ENCODE measurements around the gene FRMD3.

FRMD3 gene

DNA sequence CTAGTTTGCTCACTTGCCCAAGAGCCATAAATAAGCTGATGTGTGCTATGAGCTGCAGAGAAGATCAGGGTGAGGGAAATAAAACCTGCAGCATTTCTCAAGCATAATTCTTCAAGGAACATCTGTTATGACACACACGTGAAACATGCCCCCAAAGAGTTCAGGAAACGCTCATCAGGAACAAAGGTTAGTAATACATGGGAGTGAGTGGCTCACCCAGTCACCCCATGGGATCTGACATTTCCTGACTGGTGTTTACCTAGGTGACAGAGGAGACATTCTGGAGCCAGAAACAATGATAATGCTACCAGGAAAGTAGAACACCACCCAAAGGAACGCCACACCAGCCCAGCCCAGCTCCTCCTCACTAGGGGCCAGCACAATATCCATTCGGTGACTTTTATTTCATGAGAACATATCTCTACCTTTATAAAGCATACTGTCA is 66.0 kb downstream of the FRMD3 start:
- DNase-seq: no peak

DNA sequence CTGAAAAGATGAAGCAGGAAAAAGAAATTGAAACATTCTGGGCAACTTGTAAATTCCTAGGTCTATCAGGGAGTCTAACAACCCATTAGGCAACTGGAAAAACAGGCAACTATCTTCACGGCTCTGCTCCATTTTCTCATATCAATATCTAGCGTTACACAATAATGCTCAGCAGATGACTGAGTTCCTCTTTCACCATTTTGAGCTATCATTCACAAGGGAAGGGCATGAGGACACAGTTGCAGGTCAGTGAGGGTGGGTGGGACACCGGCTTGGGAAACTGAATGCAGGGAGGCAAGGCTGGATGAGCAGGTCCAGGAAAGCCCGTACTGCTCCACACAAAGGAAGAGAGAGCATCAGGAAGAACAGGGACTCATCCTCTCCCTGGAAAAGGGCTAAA is 67.0 kb downstream of the FRMD3 start:
- no peak for DNase-seq

DNA sequence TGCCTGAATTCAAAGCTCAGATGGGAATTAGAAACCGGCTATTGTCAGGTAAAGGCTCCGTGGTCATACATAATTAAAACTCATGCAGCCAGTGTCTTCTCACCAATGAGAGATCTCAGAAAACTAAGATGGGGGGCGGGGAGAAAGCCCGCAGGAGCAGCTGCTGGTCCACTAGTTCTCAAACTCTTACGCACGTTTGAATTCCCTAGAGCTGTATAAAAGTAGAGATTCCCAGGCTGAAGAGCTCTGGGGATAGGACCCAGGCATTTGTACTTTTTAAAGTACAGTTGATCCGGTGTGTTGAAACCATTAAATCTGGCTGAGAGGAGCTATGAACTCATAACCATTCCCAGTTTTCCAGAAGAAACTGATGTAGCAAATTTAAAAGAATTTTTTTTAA is 68.5 kb downstream of the FRMD3 start:
- no peak for DNase-seq

DNA sequence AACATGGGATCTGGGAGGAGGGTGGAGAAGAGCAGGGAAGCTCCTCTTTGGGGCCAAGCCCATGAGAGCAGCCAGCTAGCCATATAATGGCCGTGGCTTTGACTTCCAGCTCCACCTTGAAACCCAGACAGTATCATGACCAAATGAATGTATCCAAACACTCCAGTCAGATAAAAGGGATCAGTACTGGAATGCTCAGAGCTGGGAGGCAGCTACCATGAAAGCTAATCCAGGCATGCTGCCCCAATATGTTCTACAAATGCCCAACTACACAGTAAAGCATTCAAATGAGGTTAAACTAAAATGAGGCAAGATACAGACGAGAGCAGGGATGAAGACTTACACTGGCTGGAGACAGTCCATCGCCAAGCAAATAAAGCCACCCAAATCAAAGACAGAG is 69.4 kb downstream of the FRMD3 start:
- DNase-seq: no peak

DNA sequence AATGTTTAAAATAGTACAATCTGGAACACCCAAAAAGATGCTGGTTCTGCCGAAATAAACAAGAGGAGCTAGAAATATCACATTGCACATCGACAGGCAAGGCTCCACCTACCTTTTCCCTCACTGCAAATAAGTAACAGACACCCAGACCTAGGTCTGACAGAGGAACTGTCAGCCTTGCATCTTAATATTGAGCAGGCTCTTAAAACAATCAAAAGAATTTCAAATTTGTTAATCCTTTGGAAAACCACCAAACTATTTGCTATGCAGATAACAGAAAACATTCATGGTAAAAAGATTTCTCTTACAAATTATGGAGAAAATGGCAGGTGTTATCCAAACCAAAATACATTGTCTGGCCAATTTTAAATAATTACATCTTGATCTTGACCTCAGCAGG is 71.3 kb downstream of the FRMD3 start:
- no peak for DNase-seq

DNA sequence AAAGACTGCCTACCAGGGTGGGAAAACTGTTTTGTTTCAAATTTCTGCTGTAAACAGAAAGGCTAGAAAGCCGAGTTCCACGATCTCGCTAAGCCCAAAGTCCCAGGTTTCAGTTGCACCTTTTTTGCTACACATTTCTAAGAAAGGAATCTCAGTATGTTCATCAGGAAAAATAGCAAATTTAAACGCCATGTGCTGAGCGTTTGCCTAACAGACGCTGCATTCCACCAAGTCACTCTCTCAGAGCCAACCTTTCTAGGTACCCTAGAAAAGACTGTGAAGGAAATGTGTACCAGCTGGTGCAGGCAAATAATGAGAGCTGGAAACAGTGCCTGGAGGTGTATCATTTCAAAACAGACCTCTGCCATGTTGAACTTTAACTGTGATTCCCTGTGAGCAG is 71.8 kb downstream of the FRMD3 start:
- DNase-seq: peak; percentile 47

DNA sequence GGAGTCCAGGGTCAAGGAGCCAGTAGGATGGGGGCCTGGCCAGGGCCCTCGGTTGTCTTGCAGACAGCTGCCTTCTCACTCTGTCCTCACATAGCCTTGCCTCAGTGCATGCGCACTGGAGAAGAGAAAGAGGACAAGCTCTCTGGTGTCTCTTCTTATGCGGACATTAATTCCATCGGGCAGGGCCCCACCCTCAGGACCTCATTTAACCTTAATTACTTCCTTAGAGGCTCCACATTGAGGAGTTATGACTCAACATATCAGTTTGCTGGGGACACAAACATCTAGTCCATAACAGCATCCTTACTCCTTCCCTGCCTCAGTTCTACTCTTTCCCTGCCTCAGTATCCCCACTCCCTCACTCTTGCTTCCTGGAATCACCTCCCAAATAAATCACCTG is 78.4 kb downstream of the FRMD3 start:
- no peak for DNase-seq

DNA sequence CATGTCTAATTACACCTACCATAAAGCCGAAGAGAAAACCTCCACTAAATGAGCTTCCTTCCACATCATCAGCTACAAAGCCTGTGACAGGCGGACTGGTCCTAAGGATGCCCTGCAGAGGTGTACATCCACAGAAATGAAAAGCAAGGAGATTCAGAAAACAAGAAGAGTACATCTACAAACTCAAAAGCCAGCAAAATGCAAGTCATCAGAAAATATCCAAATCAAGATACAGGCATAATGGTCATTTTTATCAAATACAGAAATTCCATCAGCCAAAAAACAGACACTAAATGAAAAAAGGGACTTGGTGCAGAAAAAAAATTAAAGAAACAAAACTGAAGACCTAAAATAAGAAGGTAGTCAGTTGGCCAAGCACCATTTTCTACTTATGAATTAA is 79.7 kb downstream of the FRMD3 start:
- DNase-seq: no peak

DNA sequence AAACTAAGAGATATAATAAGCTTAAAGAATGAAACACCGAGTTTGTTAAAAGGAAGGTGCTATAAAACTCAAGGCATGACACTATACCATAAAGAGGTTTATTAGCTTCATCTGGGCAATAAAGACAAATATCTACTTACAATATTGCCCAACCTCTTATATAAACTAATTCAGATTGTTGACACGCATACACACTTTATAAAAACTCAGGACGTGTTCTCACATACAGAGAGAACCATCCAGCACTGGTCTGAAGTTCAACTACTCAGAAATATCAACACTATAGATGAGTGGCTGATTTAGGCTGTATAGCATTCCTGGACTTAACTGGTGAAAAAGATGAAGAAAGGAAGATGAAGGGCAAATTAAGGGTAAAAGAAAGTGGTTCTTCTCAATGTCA is 81.2 kb downstream of the FRMD3 start:
- DNase-seq: no peak

DNA sequence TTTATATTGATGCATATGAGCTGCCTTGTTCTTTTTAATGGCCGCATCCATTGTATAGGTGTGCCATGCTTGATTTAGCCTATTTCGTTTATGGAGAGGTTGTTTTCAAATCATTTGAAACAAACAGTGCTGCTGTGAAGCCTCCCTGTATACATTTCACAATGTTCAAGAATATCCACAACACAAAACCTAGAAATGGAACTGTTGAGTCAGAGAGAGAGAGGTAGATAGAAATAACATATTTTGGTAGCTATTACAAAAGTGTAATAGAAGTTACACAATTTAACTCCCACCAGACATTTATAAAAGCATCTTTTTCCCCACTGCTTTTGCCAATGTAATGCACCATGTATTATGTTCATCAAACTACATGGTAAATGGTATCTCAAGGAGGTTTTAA is 82.0 kb downstream of the FRMD3 start:
- no peak for DNase-seq

DNA sequence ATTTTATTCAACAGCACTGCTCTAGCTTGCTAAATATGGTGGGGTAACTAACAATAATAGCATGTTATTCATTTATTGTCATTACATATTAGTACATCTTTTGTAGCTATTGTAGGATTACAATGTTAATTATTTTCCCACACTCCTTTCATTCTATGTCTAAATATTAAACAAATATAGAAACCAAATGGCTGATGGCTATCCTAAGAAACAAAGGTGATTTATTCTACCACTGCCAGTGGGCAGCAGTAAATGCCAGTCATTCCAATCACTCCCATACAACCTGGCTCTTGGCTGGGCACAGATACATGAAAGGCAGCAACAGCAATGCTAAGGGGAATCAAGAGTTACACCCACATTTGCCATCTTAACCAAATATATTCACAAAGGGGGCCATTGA is 84.1 kb downstream of the FRMD3 start:
- no peak for DNase-seq

DNA sequence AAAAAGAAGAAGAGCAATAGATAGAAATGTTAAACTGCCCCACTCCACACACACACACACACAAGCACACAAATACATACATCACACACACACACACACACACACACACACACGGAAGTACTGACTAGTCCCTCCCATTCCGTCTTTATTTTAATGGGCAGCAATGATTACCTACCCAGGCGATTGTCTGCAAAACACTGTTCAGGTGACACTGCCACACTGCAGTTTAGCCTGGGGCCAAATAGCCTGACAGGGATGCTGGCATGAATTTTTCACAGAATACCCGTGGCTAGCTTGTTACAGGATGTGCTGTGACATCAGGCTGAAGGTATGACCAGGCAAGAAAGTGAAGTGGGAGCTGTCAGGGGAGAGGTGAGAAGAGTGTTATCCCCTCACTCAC is 86.9 kb downstream of the FRMD3 start:
- no peak for DNase-seq

DNA sequence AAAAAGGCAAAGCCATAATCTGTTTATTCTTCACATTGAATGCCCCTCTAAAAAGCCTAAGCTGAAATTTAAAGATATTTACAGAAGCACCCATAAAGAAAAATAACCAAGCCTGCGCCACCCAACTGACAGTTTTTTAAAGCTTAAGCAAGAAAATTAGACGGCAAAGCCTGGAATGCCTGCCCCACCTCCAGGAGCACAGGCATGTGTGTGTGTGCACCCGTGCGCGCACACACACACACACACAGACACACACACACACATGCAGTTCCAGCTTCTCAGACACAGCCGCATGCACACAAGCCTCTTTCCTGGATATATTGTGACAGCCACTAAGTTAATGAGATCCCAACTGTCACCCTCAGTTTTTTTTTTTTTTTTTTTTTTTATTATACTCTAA is 88.2 kb downstream of the FRMD3 start:
- DNase-seq: no peak

DNA sequence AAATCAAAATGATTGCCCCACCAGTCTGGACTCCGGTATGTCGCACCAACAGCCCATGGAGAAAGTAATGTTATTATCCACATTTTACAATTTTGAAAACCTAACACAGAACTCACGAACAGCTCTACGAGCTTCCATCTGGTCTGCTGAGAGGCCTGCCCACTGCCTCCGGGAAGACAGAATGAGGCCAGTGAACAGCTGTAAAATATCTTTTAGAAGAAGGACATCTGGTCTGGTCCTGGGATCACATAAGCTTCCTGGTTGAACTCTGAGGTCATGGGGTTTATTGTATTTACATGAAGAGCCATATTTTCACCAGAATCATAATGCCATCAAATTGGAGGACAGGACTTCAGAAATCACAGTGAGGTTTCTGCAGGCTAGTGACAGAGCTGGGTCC is 89.0 kb downstream of the FRMD3 start:
- no peak for DNase-seq

DNA sequence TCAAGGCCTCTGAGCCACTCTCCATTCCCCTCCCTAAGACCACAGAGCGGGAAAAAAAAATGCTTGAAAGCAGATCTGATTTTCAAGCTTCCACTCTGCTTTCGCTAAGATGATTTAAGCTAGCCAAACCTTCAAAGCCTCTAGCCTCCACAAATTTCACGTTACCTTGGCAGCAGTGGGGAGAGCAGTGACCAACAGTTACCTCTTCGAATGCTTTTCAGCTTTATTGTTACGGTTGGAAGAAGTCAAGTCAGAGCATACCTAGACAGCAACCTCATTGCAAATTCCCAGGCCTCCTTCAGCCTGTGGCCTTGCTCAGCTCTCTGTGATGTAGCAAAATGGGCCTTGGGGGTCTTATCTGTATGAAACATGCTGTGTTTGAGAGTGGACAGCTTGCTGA is 89.6 kb downstream of the FRMD3 start:
- no peak for DNase-seq

DNA sequence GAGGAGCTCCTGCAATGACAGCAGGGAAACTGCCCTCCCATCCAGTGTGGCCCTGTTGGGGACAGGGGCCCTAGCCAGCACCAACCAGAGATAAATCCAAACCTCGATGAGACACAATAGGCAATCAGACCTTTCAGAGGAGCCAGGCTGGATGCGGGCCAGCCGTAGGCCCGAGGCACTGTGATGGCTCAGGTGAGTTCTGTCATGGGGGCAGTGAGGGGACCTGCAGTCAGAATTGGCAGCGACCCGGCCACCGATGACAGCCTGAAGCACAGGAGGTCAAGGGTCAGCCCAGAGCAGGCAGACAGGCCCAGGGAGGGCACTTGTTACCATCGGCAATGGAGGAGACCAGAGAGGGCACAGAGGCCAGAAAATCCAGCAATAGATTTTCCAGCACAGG is 90.8 kb downstream of the FRMD3 start:
- DNase-seq: no peak

DNA sequence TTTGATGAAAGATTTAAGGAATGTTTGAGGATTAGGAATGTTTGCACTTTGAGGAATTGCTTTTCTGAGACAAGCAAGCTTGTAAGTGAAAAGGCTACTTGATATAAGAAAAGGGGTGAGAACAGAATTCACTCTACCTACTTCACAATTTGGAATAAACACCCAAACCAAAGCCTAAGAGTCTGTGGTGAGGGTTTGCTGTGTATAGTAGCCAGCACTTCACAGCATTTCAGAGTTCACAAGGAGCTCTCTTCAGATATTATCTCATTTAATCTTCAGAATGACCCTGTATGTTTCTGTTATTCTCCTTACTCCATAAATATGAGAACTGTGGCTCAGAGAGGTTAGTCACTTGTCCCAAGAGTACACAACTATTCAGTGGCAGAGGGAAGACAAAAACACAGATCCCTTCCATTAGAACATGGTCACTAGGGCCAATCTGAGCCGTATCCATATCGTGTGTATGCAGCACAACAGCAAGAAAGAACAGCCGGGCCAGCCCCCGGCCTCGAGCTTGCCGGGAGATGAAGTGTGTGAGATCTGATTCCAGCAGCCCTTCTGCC is 92.4 kb downstream of the FRMD3 start:
- no peak for DNase-seq

DNA sequence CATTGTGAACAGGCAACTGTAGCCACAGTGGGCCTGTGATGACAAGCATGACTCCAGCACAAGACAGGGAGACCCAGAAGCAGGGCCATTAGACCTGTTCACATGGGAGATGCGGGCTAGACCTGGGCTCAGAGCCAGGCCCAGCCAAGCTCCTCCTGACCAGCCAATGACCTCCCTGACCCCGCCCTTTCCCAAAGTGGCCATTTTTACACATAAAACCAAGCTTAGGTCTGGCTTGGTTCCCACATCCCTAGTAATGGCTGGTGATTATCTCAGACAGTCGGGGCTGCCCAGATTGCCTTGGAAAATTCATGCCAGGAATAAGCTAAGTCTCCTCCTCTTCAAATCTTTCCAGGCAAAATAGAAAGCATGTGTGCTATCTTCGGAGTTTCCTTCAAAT is 94.1 kb downstream of the FRMD3 start:
- no peak for DNase-seq

DNA sequence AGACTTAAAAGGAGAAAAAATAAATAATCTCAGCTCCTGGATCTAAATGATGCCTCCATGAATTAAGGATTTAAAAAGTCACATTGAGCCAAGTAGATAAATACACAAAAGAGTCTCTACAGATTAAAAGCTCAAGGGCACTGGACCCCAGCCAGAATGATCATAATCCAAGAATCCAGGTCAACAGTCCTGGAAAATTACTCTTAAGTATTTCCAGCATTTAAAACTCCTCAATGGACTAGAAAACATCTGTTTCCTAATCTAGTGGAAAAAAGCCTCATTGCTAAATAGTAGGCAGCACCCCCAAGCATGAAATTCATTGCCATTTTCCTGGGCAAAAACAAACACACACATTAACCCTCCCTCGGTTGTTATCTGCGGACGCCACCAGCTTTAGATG is 96.8 kb downstream of the FRMD3 start:
- DNase-seq: no peak

DNA sequence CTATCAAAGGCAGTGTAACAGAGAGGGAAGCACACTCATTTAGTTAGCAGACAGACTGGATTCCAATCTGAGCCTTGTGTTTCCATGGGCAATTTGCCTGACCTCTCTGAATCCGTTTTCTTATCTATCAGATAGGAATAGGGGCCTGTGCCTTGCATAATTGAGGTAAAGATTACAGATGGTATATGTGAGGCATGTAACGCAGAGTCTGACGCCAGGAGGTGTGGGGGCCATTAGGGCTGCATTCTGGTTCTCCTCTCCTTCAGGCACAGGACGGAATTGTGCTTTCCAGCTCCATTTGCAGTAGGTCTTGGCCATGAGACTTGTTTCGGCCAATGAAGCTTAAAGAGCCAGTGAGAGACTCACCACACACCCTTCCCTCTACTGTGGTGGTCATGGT is 97.6 kb downstream of the FRMD3 start:
- DNase-seq: no peak

DNA sequence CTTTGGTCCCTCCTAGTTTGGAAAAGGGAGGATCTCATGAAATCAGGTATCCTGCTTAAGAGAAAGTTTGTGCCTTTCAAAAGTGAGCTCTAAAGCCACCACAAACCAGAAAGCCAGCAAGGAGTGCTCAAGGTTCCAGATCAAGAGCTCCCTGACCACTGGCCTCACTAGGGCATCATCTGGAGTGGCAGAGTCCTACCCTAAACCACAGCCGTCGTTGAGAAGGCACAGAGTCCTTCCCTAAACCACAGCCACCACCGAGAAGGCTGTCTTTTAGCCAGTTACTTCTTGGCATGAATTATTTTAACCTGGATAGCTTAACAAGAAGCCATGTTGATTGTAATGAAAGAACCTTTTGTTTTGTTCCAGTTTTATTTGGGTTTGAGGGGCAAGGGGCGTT is 102.9 kb downstream of the FRMD3 start:
- DNase-seq: no peak

DNA sequence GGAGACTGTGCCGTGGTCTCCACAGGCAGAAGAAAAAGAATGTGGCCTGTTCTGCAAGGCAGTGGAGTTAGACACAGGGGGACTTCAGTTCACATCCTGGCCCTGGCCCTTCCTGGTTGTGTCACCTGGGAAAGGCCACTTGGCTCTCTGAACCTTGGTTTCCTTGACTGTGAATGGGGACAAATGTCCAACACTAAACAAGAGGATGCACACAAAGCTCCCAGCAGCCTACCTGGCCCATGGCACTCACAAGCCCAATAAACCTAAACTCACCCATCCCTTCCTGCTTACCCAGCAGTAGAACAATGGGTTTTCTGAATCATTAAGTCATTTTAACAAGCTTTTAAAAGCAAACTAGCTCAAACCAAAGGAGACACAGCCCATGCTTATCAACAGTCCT is 103.9 kb downstream of the FRMD3 start:
- no peak for DNase-seq

DNA sequence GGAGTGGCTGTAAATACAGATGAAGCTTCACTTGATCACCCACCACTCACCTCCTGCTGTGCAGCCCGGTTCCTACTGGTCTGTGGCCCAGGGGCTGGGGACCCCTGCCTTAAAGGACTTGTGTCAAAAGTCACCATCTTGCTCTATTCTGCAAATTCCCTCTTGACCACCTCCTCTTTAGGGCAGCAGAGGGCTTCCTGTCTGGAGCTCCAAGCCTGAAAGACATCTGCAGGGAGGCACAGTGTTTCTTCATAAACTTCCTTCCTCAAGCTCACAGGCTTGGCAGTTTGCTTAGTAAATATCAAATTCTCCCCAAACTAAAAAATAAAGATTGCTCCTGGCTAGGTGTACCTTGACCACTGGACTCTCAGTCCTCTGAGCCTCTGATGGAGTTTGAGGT is 104.4 kb downstream of the FRMD3 start:
- DNase-seq: no peak

DNA sequence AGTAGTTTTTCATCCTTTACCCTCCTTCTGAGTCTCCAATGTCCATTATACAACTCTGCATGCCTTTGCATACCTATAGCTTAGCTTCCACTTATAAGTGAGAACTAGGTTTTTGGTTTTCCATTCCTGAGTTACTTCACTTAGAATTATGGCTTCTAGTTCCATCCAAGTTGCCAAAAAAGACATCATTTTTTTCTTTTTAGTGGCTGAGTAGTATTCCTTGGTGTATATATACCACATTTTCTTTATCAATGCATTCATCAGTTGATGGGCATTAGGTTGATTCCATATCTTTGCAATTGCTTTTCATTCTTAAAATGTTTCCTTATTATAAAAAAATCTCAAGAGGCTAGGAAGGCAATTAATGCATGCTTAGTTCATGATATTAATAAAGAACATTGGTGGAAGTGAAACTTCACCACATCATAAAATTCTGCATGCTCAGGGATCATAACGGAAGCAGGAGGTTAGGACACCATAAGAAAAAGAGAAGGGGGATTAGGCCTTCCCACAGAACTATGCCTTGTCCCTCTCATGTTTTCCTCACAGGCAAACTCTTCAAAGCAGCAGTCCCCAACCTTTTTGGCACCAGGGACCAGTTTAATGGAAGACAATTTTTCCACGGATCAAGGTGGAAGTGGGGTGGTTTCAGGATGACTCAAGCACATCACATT is 105.2 kb downstream of the FRMD3 start:
- DNase-seq: no peak

DNA sequence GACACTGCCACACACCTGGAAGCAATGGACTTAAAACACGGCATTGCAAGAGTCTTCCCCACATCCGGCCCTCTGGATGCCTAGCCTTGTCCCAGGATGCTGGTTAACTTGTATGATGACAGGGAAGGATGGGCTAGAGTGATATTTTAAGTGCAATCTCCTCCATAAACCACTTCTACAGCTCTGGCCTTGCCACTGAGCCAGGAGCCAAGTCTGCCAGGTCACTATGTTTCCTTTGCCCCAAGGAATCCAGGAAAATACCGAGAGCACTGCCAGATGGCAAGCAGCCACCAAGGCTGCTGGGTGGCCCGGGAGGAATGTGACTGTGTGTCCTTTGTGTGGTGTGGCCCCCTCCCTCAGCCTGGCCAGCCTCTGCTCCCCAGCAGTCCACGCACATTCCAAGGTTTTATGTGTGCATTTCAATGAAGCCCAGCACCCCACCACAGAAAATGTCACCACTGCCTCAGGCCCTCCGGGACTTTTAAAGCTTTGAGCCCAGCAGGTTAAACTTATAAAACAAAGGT is 106.0 kb downstream of the FRMD3 start:
- no peak for DNase-seq
